Stimulated activated CD4-positive, alpha-beta T cell treated with anti-CD3 and anti-CD28 coated beads, Interleukin-15, amount 100 ng/mL, for 48 hours (primary cell): ENCODE results near the gene DHFR2.
"Not testable (repeated sequence)": the region's sequence is repeated elsewhere in the genome, so short reads cannot be mapped to it uniquely, and the experiment has no call there.

ENCODE experiments used
- DNase-seq, 2 donors: peaks; one replicate each; pipeline ENCODE4 v3.0.0-alpha.2; 2020; ENCODE audit warnings: low read depth in 2 of 2

Gene DHFR2

GRCh38 chr3:94065819-94066480 is 3.2 kb upstream of the DHFR2 start:
- DNase-seq: no peak

- DNase-seq: no peak
Observed at GRCh38 chr3:94065122-94065521, 2.4 kb upstream of the DHFR2 start.

GRCh38 chr3:94064243-94064860 is 1.6 kb upstream of the DHFR2 start:
- DNase-seq: no peak

GRCh38 chr3:94063496-94064119 is 892 bp upstream of the DHFR2 start:
- DNase-seq: no peak

GRCh38 chr3:94061297-94061696 is 1.4 kb downstream of the DHFR2 start:
- DNase-seq: no peak

GRCh38 chr3:94050546-94050945 is 12.2 kb downstream of the DHFR2 start:
- DNase-seq: no peak

- DNase-seq: no peak
Observed at GRCh38 chr3:94049267-94049666, 13.4 kb downstream of the DHFR2 start.

- DNase-seq: no peak
Observed at GRCh38 chr3:94046533-94046932, 16.2 kb downstream of the DHFR2 start.

GRCh38 chr3:94044100-94044936 is 18.4 kb downstream of the DHFR2 start:
- DNase-seq: not testable (repeated sequence)

GRCh38 chr3:94043285-94043684 is 19.4 kb downstream of the DHFR2 start:
- no peak for DNase-seq

- DNase-seq: no peak
Observed at GRCh38 chr3:94036909-94037507, 25.7 kb downstream of the DHFR2 start.

- no peak for DNase-seq
Observed at GRCh38 chr3:94028093-94028837, 34.5 kb downstream of the DHFR2 start, which contains the start of gene STX19. TSS of gene STX19 (minus strand) at chr3:94028597. CDS start at chr3:94015269, 13,328 bp downstream.

GRCh38 chr3:94026623-94027022 is 36.1 kb downstream of the DHFR2 start:
- DNase-seq: no peak

- DNase-seq: no peak
Observed at GRCh38 chr3:94024385-94024784, 38.3 kb downstream of the DHFR2 start.

- no peak for DNase-seq
Observed at GRCh38 chr3:94020293-94020692, 42.4 kb downstream of the DHFR2 start.

GRCh38 chr3:94019659-94020058 is 43.1 kb downstream of the DHFR2 start:
- no peak for DNase-seq

- no peak for DNase-seq
Observed at GRCh38 chr3:94015025-94015424, 47.7 kb downstream of the DHFR2 start.

- no peak for DNase-seq
Observed at GRCh38 chr3:94012185-94012584, 50.5 kb downstream of the DHFR2 start.

GRCh38 chr3:94011233-94011711 is 51.4 kb downstream of the DHFR2 start:
- DNase-seq: no peak

GRCh38 chr3:94009608-94010007 is 53.1 kb downstream of the DHFR2 start:
- DNase-seq: no peak

- no peak for DNase-seq
Observed at GRCh38 chr3:94008253-94008652, 54.5 kb downstream of the DHFR2 start.
